H54 (cell line): ENCODE results near the gene HDAC4.

ENCODE experiments used
- DNase-seq: peaks from one replicate; pipeline ENCODE4 v3.0.0; 2011; ENCODE audit warnings: low spot score, mixed read lengths; ENCODE audit not compliant: insufficient read length
- FAIRE-seq: peaks from 3 replicates; lab custom pipeline; 2011; peaks lifted over from hg19 to GRCh38; lab: Jason Lieb, UNC
- POLR2A ChIP-seq: IDR thresholded peaks from 2 replicates; pipeline ENCODE4 v1.6.1; 2011; ENCODE audit warnings: low read depth, mild to moderate bottlenecking, low read length

Gene HDAC4

DNA sequence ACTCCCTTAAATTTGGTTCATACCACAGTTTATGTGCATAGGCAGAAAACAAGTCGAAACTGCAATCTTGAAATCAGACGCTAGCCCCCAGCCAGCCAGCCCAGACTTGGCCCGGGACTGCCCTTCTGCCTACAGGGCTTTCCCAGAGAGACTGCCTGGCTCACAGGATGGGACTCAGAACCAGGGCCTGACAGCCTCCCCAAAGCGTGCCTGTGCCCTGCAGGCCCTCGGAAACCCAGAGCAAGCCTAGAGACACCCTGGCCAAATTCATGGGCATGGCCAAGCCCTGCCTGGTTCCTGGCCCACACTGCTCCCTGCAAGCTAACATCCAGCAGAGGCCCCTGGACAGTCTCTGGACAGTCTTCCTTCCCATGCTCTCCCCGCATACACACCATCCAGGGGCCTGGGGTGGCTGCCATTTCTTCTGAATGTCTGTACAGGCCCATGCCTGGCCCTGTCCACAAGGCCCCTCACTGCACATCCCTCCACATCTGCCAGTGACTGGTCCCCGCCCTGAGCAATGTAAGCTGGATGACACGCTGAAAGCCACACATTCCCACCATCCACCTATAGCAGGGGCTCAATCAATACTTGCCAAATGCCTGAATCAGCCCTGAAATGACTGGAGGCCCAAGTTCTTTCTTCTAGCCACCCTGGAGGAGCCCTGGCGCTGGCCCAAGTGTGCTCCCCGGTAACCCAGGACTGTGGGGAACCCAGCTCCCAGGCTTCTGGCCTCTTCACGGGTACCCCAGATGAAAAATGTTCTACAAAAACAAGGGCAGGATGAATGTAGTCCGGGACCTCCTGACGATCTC is 73.1 kb downstream of the HDAC4 start:
- no peak for FAIRE-seq

DNA sequence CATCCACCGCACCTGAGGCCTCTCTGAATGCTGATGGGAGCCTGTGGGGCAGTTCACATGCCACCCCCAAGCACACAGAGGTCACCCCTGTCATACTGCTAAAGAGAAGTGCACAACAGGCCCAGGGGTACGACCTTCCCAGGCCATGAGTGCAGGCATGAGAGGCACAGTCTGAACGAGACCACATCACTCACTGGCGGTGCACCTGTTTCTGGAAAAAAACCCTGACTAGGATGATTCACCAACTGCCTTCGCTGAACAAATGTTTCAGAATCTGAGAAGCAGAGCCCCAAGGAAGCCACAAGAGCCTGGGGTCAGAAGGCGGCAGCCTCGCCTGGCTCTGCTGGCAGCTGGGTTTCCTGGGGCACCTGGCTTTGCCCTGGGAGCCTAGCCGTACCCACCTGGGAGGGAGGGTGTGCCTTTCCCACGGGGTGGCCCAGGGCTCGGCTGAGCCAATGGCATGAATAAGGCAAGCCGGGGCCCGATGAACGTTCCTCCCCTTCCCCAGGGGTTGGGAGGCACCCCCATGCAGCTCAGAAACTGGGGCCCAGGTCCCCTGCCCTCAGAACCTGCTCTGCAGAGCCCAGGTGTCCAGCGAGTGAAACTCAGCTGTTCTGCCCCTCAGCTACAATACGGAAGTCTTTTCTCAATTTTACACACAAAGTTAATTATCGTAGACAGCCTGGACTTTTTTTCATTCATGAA is 73.8 kb downstream of the HDAC4 start:
- DNase-seq: peak; percentile 30
- peak; percentile 11 for FAIRE-seq
- TF ChIP-seq POLR2A: no peak

More for the DNA sequence above, 73.1 kb downstream of the HDAC4 start:
- TF ChIP-seq POLR2A: no peak
- DNase-seq: no peak

DNA sequence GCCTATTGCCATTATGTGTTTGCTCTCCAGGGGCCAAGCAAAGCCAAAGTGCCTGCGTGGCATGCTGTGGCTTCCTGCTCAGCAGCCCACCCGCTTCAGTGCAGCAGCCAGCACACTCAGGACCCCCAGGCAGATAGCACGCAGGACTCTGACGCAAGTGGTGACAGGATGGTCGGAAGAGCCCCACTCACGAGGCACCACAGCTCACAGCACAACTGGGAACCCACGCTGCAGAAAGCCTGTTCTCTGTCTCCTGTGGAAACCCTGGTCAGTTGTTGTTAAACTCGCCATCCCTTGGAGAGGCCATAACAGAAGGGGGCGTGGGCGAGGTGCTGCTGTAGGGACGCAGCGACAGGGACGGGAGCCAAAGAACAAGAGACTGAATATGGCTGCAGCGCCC is 76.4 kb downstream of the HDAC4 start:
- DNase-seq (no peak), FAIRE-seq (no peak)
- no peak for TF ChIP-seq POLR2A

DNA sequence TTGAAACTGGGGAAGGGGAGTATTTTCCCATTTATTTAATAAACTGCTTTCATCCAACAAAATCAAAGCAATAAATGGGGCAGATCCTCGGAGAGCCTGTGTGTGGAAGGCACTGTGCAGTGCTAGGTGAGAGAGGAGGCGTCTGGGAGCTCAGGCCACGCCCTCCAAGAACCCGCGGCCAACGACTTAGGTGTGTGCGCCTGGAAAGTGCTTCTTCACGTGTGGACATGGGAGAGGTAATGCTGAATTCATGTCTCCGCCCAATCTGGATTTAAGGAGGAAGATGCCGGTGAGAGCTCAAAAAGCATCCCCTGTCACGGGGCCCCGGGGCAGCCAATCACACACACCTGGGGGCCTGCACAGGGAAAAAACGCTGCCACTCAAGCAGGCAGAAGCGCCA is 77.4 kb downstream of the HDAC4 start:
- no peak for TF ChIP-seq POLR2A
- DNase-seq: no peak
- FAIRE-seq: no peak

DNA sequence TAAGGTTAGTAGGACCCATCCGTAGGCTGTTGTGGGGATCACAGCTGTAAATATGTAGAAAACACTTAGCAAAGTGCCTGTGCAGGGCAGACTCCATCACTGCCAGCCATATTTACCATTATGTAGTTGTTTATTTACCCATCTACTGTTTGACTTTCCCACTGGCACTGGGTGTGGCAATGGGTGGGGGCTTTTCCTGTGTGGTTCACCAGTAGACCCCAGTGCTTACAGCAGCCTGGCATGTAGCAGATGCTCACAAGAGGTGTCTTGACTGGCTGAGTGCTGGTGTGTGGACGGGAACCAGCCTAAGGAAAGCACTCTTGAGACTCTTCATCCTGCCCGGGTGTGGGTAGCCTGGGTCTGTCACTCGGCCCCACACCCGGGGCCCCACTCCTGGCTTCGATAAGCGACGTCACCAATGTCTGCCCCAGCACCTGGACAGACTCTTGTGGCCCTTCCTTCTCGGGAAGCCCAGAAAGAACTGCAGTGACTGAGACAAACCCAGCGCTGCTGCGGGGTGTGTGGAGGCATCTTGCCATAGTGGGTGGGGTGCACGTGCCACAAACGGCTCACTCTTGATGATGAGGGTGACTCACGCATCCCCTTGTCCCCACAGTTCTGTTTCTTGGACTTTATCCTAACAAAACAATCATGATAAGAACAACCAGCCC is 78.3 kb downstream of the HDAC4 start:
- no peak for TF ChIP-seq POLR2A
- peak; percentile 51 for DNase-seq
- no peak for FAIRE-seq

DNA sequence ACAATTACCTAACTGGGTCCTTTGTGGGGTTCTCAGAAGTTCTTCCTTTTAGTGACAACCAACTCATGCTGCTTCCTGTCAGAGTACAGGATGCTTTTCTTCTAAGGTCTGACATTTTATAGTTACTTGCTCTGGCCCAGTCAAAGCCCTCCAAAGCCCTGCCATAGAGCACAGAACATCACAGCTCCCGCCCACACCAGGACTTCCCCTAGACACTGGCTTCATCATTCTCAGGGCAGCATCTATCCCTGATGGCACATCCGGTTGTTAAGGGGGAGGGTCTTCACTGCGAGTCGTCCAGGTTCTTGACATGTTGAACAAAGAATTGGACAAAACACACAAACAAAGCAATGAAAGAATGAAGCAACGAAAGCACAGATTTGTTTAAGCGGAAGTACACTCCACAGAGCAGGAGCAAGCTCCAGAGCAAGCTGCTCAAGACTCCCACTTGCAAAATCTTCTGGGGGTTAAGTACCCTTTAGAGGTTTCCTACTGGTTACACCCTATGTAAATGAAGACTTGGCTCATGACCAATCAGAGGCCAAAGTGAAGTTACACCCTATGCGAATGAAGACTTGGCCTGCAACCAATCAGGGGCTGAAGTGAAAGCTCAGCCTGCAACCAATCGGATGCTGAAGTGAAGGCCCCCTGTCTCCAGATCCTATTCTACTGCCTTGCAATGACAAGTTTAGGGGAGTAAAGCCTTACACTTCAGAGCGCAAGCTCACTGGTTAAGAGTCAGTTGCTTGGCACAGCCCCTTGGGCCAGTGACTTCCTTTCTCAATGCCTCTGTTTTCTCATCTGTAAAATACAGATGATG is 79.0 kb downstream of the HDAC4 start:
- no peak for DNase-seq
- FAIRE-seq: no peak
- no peak for TF ChIP-seq POLR2A

DNA sequence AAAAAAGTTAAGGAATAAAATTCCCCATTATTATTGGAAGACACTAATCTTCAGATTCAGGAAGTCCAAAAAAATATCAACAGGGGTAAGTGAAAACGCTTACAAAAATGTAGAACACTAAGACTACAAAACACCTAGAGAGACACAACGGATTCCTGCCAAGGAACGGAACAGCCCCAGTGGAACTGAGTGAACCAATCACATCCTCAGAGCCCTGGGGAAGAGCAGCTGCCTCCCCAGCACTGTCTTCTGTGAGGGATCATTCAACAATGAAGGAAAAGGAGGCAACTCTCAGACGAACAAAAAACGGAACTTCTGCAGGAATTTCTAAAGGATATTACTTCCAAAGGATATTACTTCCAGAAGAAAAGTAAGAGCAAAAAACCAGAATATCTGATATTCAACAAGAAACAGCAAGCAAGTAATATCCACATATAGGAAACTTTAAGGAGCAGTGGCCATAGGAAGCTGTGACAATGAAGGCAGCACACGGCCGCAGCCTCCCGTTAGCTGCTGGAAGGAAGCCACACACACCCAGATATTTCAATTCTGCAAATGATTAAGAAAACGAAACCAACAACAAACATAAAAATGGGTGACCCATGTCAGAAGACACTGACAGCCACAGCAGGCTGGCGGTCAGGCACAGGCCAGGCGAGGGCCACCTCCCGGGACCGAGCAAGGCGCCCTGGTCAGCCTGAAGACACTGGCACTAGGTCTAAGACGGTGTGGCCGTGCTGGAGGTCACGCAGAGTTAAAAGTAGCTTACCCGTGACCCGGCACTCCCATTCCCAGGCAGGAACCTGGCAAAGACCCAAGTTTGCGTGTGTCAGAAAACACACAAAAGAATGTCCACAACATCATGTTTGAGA is 81.8 kb downstream of the HDAC4 start:
- FAIRE-seq: no peak
- no peak for TF ChIP-seq POLR2A
- peak; percentile 23 for DNase-seq

DNA sequence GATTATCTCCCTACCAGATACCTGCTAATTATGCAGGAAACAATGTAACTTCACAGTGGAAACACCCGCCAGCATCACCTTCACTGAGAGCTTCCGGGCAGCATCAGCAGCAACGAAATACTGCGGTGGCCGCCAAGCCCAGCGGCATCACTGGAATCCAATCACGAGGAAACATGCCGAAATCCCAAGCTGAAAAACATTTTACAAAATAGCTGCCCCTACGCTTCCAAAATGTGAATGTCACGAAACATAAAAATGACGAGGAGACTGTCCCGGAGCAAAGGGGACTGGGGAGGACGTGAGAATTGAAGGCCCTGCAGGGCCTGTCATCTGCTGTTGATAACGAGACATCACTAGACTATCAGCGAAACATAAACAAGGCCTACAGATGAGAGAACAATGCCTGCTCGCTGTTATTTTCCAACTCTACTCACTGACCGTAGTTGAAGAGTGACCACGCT is 82.6 kb downstream of the HDAC4 start:
- FAIRE-seq (no peak), DNase-seq (no peak)

DNA sequence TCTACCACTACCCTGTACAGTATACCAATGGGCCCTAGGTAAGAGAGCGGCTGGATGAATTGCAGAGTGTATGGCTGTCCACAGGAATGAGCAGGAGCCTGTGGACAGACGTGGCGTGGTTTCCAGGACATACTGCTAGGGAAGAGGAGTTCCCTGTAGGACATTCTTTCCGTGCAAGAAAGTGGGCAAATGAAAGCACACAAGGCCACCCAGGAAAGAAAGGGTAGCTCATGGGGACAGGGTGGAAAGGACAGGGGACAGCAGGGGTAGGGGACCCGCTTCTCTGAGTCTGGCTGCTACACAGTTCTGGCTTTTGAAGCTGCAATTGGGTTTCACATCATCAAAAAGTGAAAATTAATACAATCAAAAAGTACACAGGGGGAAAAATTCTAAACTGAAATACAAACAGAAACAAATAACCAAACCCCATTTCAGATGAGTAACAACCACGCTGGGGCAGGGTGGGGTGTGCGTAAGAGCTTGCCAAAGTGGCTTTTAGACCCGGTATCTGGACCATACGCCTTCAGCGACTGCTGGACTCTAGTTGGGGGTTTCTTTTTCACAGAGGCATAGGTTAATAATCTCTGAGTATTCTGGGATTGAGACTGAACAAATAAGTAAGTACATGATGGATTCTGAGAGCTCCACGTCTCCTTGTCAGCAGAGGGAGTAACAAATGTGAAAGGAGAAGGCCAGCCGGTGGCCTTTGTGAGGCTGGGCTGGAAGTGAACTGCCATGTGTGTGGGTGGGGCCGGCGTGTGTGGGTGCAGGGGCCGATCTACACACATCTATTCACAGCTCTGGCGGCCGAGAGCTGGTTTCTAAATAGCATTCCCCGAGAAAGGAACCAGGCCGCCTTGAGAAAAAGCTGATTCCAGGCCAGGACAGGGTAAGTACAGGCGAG is 84.0 kb downstream of the HDAC4 start:
- no peak for FAIRE-seq
- TF ChIP-seq POLR2A: no peak
- no peak for DNase-seq

More for the DNA sequence above, 82.6 kb downstream of the HDAC4 start:
- no peak for TF ChIP-seq POLR2A

DNA sequence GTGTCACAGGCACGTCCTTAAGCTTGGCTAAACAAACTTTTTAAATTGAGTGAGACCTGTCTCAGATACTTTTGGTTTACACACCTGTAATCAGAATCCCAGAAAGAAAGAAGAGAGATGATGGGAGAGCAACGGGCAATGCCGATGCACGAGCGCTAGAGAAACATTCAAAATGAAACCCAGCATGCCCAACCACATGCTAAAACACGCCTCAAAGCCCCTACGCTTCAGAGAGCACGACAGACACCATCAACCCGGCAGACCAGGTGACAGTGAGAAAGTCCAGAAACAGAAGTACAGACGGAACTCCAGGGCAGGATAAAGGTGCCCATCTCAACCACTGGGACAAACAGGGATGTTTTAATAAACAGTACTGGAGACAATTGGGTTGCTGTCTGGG is 85.5 kb downstream of the HDAC4 start:
- no peak for DNase-seq
- no peak for FAIRE-seq
- TF ChIP-seq POLR2A: no peak

DNA sequence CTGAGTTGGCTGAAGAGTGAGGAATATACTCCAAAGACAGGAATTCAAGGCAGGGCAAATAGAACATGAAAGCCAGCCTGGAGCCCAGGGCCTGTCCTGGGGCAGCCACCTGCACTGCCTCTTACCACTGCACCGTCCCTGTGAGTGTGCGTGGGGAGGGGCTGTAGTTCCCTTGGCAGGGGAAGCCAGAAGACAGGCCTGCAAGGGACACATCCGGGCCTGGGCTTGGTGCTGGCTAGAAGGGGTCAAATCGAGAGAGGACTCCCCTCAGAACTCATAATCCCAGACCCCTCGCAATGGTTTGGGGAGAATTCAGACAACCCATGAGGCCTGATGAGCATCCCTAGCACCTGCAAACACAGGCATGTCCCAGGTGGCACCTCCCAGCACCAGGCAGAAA is 87.0 kb downstream of the HDAC4 start:
- FAIRE-seq (no peak), DNase-seq (no peak)
- TF ChIP-seq POLR2A: no peak
